K562 (cell line): Measurements from ENCODE around the gene YOD1. TPM values are rescaled to one million over a fixed set of nuclear protein-coding genes. Genes with fewer than 3 reads are reported as not detected.

Source experiments
- ATF1 ChIP-seq, 2 experiments: fragments of 450-650 bp in 1 of 2; IDR thresholded peaks; 2 replicates each; pipeline ENCODE4 v1.6.1; 2016; ENCODE audit warnings: missing compliant biosample characterization in 1 of 2, missing genetic modification characterization in 1 of 2
- CCNT2 ChIP-seq: IDR thresholded peaks from 2 replicates; pipeline ENCODE4 v1.6.1; 2011; ENCODE audit warnings: borderline replicate concordance, low read depth, mild to moderate bottlenecking, moderate library complexity, mixed read lengths, low read length; ENCODE audit not compliant: insufficient read length; ENCODE audit errors: extremely low read depth
- E2F6 ChIP-seq, 2 experiments: IDR thresholded peaks; 2 replicates each; pipeline ENCODE4 v1.6.1; 2011; ENCODE audit warnings: borderline replicate concordance in 1 of 2, control low read depth in 1 of 2, low read depth in 1 of 2, low read length in 1 of 2, mild to moderate bottlenecking in 1 of 2, mixed read lengths in 1 of 2, moderate library complexity in 1 of 2; ENCODE audit not compliant: insufficient read depth in 1 of 2, insufficient read length in 1 of 2, poor library complexity in 1 of 2, severe bottlenecking in 1 of 2; ENCODE audit errors: extremely low read depth in 1 of 2
- NR0B1 ChIP-seq: fragments of 450-650 bp; IDR thresholded peaks from one replicate; pipeline ENCODE4 v1.6.1; 2018; ENCODE audit warnings: mild to moderate bottlenecking, moderate library complexity; ENCODE audit not compliant: partially characterized antibody
- PREB ChIP-seq: sonication (generic); formaldehyde crosslinking; IDR thresholded peaks from 2 replicates; pipeline ENCODE4 v1.8.1; 2023; ENCODE audit warnings: mild to moderate bottlenecking, missing genetic modification reagents
- SRF ChIP-seq, 2 experiments: fragments of 250-450, 450-650 bp in 1 of 2; sonication (Bioruptor Pico) in 1 of 2; sonication (generic) in 1 of 2; formaldehyde crosslinking; IDR thresholded peaks; 2 replicates each; pipeline versions ENCODE4 v1.5.0 to v1.5.1; 2020 to 2022; ENCODE audit warnings: mild to moderate bottlenecking in 1 of 2, missing genetic modification reagents in 1 of 2
- UBTF ChIP-seq, 2 experiments: IDR thresholded peaks; 2 replicates each; pipeline ENCODE4 v1.6.1; 2012; ENCODE audit warnings: improper control_type of control experiment in 2 of 2, low read depth in 2 of 2, low read length in 2 of 2, borderline replicate concordance in 1 of 2
- polyA plus RNA-seq, 8 experiments: library from polyadenylated mRNA; depleted of rRNA in 4 of 8; stranded (reverse) in 5 of 8; unstranded in 3 of 8; fragments of >200 nt; fragmentation: Nextera tagmentation in 2 of 8; fragmentation: Illumina TruSeq in 1 of 8; extraction: Ambion mirVana in 2 of 8; extraction: Trizol in 1 of 8; gene quantifications; 2 replicates each; pipeline versions ENCODE4 v1.2.1 to v1.2.3, GENCODE V29; 2011 to 2014; ENCODE audit warnings: inconsistent platforms in 1 of 8, missing spikeins in 1 of 8
- total RNA-seq, 7 experiments: library from RNA; depleted of rRNA in 6 of 7; stranded (reverse); fragments of >200 nt in 6 of 7; fragmentation: Illumina TruSeq in 2 of 7; extraction: Trizol in 2 of 7; gene quantifications; 2 replicates each; pipeline versions ENCODE4 v1.2.1 to v1.2.3, GENCODE V29; 2011 to 2021; ENCODE audit warnings: low replicate concordance in 1 of 7

The YOD1 gene
- total and polyA plus RNA-seq, 9 of the 15 experiments (the other 6 are each of a cell fraction or from before 2014, with no cell fraction given) = 18.2 to 78.1 (median 46.9) TPM

GRCh38 chr1:207049514-207049913 lies 1.5 kb downstream of the YOD1 start (continued):
- TF ChIP-seq PREB (CRISPR knock-in tag) = 0 out of 2 replicates have a peak, but pooled peaks have one; percentile 45
- TF ChIP-seq CCNT2 = peak; percentile 4
- TF ChIP-seq E2F6 (IDR thresholded peaks at IDR 0.05; ENCODE audit: borderline replicate concordance in 1 of 2, extremely low read depth in 1 of 2, insufficient read depth in 1 of 2, insufficient read length in 1 of 2, low read depth in 1 of 2, low read length in 1 of 2, poor library complexity in 1 of 2, severe bottlenecking in 1 of 2) = no peak
- 0 out of 4 replicates have a peak, but pooled peaks of 1 of the 2 experiments have one; percentile 30 for TF ChIP-seq UBTF (IDR thresholded peaks at IDR 0.05; ENCODE audit: borderline replicate concordance in 1 of 2, low read depth in 2 of 2, low read length in 2 of 2)
- TF ChIP-seq NR0B1 = no peak
- TF ChIP-seq ATF1 (CRISPR knock-in tag; IDR thresholded peaks at IDR 0.05) = no peak
- TF ChIP-seq ATF1 (tag; IDR thresholded peaks at IDR 0.05) = 0 out of 2 replicates have a peak, but pooled peaks have one; percentile 23
- peak in 1 of 2 experiments; percentile 9; a peak in 1 of 4 replicates for TF ChIP-seq SRF (CRISPR knock-in tag; IDR thresholded peaks at IDR 0.05)
